GM21447 (cell line): ENCODE results near the gene RAD51B.

ENCODE experiments used
- ATAC-seq: cut with Tn5 transposase; IDR thresholded peaks from one replicate; pipeline ENCODE4 v1.9.1; 2021; ENCODE audit not compliant: unreplicated experiment

The RAD51B gene

DNA sequence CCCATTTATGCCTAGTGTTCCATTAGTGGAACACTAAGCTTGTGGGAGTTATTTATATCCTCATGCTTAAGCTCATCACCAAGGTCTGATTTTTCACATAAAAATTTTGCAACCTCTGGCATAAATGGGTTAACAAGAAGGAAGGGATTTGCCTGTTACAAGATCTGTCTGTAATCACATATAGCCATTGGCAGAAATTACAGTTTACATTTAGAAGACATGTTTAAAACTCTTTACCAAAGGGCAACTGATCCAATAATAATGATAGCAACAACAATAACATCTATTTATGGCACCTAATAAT is 550.4 kb downstream of the RAD51B start:
- no peak for ATAC-seq

DNA sequence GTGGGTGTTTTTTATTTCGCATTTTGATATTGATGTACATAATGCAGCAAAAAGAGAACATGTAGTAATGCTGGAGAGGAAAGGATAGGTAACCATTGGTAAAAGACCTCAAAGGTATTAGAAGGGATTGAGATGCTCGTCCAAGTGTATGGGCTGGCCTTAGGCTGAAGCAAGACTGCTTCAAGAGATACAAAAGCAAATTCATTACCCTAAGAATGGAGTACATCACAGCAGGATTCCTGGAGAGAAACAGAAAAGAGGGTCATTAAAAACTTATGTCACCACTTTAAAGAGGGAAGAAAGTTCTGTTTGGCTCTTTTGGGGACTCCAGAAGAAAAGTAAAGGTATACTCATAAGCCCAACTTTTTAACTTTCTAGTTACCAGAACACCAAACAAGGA is 552.8 kb downstream of the RAD51B start:
- no peak for ATAC-seq

DNA sequence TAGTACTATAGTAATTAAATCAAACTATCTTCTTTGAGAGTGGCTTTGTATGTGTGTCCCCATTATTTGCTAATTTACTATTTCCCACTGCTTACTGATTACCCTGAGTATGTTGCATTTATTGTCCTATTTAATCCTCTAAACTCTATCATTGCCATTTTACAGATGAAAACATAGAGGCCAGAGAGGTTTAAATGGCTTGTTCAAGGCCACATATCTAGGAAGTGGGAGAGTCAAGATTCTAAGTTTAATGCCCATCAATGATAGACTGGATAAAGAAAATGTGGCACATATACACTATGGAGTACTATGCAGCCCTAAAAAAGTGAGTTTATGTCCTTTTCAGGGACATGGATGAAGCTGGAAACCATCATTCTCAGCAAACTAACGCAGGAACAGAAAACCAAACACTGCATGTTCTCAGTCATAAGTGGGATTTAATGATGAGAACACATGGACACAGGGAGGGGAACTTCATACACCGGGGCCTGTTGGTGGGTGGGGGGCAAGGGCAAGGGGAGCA is 553.6 kb downstream of the RAD51B start:
- ATAC-seq: no peak

DNA sequence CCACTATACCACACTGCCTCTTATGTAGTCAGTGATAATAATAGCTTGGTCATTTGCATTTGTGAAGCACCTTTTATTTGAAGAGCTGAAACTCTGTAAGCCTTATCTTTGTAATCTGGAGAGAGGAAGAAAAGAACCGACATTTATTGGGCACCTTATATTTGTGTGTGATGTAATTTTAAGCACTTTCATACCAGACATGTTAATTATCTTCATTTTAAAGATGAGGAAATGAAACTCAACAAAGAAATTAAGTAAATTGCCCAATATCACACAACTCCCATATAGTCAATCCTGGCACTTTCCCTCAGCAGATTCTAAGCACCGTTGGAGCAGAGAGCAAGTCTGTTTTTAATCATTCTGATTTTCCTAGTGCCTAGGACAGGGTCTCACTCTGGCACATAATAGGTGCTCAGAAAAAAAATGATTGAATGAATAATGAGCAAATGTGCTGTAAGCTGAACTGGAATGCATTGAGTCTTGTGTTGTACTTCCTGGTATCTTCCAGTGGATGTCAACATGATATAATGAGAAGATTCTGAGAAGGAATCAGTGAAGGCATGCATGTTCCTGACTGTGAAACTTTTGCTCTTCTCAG is 554.4 kb downstream of the RAD51B start:
- no peak for ATAC-seq

DNA sequence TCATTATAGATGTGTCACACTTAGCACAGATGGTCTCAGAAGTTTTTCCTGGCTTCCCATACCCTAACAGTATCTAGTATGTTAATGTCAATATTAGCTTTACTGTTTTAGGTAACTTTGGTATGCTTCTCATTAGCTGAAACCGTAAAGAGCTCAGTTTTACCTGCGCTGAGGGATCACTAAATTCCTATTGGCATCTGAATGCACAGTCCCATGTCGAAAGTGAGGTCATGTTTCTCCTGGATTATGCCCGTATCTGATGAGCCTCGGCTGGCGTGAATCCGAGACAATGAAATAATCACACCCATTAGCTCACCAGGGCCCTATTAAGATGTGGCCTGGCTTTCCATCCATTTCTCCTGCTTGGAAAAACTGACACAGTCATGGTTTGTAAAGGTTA is 555.1 kb downstream of the RAD51B start:
- no peak for ATAC-seq

DNA sequence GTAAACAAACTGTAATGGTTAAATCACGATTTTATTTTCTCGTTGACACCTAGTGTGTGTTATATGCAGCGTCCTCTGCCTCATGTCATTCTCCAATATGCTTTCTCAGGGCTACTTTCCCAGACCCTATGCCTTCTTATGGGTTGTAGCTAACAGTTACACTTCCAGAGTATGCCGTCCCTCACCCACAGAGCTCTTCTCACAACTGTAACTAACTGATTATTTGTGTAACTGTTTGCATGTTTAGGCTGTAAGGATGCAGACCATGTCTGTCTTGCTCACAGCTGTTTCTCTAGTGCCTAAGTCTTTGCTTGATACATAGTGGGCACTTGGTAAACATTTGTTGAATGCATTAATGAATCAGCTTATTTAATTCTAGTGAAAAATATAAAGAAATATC is 555.8 kb downstream of the RAD51B start:
- no peak for ATAC-seq

DNA sequence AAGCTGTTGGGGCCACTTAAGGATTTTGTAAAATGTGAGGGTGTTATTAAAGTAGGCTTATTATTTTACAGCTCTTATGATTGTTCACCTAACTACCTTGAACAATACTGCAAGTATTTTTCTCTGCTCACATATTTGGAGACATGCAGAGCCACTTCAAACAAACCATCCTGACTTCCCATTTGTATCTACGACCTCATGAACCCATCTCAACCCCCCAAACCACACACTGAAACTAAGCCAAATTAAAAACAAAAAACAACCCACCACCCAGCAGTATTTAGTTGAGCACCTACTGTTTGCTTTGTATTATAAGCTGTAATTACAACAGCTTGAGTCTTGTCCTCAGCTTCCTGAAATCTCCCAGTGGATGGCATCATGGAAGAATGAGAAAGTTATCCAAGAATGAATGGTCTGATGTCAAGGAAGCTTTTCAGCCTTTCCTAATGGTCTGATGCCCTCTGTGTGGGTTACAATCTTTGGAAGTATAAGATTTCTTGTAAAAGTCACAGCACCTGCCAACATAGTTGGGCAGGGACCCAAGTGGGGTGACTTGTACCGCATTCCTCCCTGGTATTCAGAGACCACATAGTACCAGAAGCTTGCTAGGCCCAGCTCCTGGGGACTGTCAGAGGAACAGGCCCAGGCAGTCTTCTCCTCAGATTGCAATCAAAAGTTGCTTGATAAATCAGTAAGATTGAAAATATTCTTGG is 556.6 kb downstream of the RAD51B start:
- ATAC-seq: no peak

DNA sequence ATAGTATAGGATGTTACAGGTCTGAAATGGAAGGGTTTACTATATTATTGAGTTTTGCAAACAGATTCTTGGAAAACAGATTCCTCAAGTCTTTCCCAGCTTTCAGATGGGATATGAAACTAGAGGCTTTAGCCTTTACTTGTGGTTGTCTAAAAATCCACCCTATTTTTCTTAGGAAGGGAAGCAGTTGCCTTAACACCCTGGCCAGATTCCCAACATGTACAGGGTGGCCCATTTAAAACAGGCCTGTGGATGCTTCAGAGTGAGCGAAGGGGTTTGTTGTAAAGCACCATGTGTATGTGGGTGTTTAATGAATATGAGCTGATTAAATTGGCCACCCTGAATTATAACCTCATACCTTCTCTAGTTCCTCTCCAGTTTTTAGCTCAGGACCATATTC is 557.4 kb downstream of the RAD51B start:
- ATAC-seq: no peak

DNA sequence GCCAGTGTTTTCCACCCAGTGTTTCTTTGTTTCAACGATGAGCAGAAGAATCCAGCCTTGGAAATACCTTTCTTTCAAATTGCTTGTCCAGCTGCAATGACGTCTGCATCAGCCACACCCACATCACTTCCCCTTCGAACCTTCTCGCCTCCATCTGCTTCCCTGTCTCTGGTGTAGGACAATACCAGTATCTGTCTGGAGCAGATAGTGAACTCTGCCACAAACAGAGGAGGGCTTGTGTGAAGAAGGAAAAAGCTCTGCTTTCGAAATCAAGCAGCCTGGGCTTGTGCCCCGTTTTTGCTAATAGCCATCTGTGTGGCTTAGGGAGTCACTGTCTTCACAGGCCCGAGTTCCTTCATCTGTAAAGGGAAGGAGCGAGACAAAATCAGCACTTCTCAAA is 557.9 kb downstream of the RAD51B start:
- ATAC-seq: no peak

DNA sequence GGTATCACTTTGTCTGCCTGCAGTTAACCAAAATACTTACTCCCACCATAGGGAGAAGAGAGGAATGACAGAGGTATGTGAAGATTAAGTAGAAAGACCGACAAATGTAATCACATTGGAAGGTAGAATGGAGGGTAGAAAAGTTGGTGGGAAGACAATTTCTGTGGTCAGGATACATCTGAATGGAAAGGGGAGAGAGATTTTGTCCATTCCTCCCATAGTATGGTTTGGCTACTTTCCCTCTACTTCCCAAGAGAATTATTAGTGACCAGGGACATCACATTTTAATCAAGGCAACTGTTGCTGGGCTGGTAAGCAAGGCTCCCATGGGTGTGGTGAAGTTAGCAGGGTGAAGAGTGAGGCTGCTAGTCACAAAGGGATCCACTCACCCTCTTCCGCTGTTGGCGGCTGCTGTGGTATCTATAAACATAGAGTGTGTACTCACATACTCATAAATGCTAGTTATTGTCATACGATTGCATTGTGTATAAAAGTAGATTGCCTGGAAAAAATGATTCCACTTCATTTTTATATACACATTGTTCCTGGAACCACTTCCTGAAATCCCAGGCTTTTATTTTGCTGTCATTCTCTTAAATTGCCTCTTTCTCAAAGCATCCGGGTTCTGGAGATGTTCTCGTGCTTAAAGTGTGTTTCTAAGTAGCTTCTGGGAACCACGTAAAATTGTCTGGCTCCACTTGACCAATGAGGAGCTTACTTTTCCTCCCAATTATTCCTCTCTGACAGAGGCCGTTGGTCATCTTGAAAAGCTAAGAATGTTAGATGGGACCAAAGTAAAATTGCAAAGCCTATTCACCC is 560.1 kb downstream of the RAD51B start:
- ATAC-seq: no peak

DNA sequence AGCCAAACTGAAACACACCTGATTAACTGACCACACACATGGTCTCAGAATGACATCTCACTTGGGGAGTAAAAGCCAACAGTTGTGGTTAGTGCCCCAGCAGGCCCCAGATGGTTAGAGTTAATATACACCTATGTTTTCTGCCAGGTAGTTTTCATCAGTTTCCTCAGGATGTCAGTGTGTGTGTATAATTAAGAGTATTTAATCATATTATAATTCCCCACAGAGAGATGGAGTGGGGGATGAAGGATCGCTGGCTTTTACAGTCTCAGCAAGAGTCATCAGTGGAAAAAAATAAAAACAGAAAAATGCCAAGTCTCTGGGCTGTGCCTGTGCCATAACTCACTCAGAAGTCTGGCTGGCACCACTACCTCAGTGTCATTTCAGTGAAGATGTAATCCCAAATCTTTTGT is 560.8 kb downstream of the RAD51B start:
- peak; percentile 73 for ATAC-seq

DNA sequence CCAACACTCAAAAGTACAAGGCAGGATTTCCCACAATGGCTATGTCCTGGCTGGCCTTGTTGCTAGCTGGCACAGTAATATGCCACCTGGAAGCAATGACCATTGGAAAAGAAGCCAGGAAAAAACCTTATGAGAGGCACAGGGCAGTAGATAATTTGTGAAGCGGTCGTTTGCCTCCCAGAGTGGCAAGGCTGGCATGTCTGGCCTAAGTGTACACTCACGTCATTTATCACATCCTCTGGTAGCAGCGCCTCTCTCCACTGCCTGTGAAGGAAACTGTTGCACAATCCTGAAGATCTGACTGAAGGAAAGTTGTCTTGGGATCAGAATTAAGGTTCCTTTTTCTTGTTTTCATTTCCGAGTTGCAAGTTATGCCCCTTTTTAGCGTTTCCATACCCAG is 564.8 kb downstream of the RAD51B start:
- ATAC-seq: no peak

DNA sequence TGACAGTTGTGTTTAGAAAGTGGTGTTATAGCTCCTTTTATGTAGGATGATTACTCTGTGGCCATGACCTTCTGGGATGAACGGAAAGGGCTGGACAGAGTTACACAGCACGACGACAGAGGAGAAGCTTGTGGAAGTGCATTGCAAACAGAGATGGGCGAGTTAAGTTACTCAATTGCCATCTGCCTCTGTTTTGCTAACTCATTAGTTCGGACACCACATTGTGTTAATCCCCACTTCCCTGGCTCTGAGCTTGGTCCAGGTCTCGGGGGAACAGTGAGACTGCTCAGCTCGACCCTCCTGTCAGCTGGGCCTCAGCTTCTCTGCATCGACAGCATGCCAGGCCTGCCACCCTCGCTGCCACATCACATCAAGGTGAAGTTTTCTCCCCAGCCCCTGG is 565.3 kb downstream of the RAD51B start:
- ATAC-seq: no peak

DNA sequence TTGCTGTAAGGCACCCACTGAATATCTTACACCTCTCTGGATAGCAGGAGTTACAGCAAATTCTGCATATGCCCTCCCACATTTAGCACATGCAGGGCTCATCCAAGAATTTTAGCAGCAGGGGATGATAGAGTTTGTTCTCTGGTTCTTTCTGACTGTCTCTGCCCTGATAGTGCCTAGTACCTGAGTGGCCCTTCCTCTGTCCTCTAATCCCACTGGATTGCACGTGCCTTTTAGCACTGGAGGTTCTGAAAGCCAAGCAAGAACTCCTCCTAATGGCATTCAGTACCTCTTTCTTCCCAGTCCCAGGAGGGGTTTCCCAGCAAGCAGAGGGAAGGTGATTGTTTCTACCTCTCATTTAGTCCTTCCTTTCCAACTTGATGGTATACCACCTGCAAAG is 566.9 kb downstream of the RAD51B start:
- ATAC-seq: no peak

DNA sequence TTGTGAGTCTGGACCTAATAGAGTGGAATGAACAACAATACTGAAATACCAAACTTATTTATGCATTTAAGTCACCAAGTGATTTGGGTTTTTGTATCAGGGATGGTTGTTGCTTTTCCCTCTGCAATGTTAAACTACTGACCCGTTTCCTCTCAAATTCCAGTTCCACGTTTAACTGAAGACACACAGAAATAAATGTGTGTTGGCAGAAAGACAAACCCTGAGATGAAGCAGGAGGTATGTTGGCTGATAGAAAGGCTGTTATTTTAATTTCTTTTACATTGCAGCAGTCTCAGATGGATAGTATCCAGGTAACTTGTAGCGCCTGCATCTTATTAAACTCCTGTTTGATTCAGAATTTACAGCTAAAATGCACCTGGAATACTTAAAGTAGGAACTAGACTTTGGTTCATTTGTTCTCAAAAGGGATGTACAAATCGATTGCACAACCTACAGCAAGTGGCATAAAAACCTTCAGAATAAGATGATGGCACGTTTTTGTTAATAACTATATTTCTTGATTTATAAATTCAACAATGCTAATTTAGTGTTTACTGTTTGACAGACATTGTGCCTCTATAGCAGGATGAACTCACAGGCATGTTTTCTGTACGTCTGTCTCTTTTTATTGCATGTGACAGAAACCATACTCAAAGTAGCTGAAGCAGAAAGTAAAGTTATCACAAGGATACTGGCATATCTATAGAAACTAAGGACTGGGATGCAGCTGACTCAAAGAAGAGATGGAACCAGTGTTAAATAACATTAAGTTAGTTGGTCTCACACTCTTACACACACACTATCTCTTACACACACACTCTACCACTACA is 567.6 kb downstream of the RAD51B start:
- no peak for ATAC-seq

DNA sequence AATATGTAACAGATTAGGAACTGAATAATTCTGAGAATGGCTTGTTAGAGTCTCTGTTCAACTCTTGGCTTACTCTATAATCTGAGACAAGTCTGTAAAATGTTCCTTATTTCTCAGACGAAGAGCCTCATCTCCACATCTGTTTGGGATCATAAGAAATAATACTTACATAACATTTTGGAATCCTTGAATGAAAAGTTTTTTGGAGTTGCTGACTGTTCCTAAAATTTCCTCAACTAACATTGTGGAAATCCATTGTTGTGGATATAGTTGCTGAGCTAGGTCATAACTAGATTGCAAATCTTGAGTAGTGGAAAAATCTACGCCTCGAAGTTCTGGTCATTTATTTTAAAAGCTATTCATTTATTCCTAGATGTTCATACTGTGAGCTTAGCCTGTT is 570.4 kb downstream of the RAD51B start:
- ATAC-seq: no peak

DNA sequence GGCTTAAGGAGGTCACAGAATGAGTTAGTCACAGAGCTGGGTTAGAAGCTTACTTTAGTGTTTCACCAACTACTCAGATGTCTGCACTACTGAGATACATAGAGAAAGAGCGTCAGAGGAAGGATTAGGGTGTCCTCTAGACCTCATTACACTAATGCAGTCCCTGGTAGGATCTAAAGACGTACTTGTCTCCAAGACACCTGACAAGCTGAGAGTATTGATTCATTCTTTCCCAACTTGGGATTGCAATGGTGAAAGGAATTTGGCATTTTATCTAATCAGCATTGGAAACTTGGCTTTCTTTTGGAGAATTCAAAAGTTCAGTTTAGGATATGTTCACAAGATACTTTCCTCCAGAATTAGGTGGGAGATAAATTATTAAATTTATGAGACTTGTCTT is 571.2 kb downstream of the RAD51B start:
- no peak for ATAC-seq

DNA sequence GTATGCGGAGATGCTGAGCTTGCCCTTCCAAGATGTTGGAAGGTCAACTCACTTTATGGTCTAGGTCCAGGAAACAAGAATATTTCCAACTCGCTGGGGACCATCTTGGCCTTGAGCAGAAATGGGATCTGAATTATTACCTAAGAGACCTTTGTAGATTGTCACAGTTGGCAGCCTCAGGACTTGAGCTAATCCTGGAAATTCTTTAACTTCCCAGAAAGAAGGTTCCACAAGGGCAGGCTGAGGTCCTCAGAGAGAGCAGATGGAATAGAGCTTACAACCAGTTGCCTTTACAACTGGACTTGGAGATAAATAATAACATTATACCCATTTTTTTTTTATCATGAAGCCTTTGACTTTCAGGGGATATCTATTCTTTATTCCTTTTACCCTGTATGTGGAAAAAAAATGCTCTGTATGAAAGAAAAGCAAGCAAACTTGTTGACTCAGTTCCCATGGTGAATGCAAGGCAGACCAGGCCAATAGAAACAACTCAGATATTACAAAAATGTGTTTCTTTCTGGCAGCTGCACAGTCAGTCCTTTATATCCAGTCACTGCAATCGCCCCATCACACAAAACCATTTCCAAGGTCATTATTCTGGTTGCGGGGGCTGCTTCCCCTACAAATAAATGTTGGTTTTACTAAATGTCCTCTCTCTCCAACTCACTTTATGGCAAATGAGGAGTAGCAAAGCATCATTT is 571.9 kb downstream of the RAD51B start:
- ATAC-seq: no peak

DNA sequence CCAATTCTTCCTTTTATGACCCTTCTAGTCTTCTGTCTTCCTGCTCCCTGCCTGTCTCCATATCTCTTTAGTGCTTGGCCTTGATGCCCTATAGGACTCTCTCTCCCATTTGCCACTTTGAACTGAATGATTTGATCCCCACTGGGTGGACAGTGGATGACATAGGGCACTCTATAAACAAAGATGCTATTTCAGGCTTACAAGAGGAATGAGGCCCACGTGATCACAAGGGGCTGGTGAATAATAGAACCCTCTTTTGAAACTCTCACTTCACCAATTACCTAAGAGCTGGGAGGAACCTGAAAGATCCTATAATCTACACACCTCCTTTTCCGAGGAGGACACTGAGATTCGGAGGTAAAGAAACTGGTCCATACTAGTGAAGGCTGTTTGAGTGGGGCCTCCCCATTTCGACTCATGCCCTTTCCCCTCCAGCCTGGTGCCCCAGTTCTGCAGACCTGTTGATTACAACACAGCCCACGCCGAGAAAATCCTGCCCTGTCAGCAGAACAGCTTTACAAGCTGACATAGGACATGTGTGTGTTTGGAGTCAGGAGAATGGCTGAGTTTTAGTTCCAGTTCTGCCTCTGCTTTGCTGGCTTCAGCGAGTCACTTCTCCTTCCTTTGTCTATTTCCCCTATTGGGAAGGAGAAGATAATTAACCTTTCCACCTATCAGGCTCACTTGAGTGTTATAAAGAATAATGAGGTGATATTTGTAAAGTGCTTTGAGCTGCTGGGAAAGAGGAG is 573.0 kb downstream of the RAD51B start:
- ATAC-seq: no peak

DNA sequence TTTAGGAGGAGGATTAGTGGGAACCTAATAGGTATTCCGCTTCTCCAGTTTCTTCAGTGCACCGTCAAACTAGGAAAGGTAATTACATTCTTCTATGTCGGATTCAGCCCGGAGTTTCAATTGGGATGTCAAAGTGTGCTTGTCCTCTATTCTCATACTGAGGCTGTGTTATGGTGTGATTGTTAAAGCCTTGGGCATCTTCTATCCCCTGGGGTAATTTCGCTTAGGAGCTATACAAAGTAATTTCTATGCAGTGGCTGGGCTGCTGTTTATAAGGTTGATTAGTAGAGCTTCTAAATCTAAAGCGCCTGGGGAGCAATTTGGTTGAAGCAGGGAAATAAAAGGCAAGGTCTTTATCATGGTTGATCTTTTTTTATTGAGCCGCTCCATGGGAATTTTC is 573.7 kb downstream of the RAD51B start:
- ATAC-seq: no peak
